Hematopoietic multipotent progenitor cell treated with erythropoietin and hydrocortisone succinate and interleukin-3 and kit ligand, for 4 days (in vitro differentiated cells): ENCODE results near the gene PSMG1.
A peak's percentile ranks its signal among the peaks of the same experiment; 100 is the strongest.

ENCODE experiments used
- DNase-seq: peaks from one replicate; pipeline ENCODE4 v3.0.0-alpha.2; 2015

PSMG1 gene

GRCh38 chr21:39153842-39154241, 29.4 kb downstream of the PSMG1 start:
- no peak for DNase-seq

- DNase-seq, result peak; percentile 60
These were observed 29.9 kb downstream of the PSMG1 start for GRCh38 chr21:39153373-39153772.

- no peak for DNase-seq
These were observed 31.0 kb downstream of the PSMG1 start for GRCh38 chr21:39152271-39152670.

- no peak for DNase-seq
These were observed 32.4 kb downstream of the PSMG1 start for GRCh38 chr21:39150877-39151276.

GRCh38 chr21:39150316-39150715, 32.9 kb downstream of the PSMG1 start:
- no peak for DNase-seq

GRCh38 chr21:39149882-39150281, 33.4 kb downstream of the PSMG1 start:
- DNase-seq, result no peak

- peak; percentile 64 for DNase-seq
These were observed 34.3 kb downstream of the PSMG1 start for GRCh38 chr21:39148975-39149374.

GRCh38 chr21:39144191-39144590, 39.1 kb downstream of the PSMG1 start:
- DNase-seq, result no peak

- no peak for DNase-seq
These were observed 40.3 kb downstream of the PSMG1 start for GRCh38 chr21:39142972-39143371.

- peak; percentile 42 for DNase-seq
These were observed 41.7 kb downstream of the PSMG1 start for GRCh38 chr21:39141502-39141901.

- DNase-seq, result peak; percentile 76
These were observed 45.7 kb downstream of the PSMG1 start for GRCh38 chr21:39137248-39138178.

GRCh38 chr21:39136711-39137110, 46.5 kb downstream of the PSMG1 start:
- DNase-seq, result no peak

- DNase-seq, result peak; percentile 88
These were observed 47.1 kb downstream of the PSMG1 start for GRCh38 chr21:39136138-39136537.

GRCh38 chr21:39134288-39134810, 48.9 kb downstream of the PSMG1 start:
- DNase-seq, result no peak

- DNase-seq, result no peak
These were observed 51.0 kb downstream of the PSMG1 start for GRCh38 chr21:39132248-39132647.

GRCh38 chr21:39131791-39132190, 51.5 kb downstream of the PSMG1 start:
- DNase-seq, result no peak

GRCh38 chr21:39127506-39127905, 55.7 kb downstream of the PSMG1 start:
- no peak for DNase-seq

- DNase-seq, result no peak
These were observed 56.8 kb downstream of the PSMG1 start for GRCh38 chr21:39126486-39126806.

GRCh38 chr21:39125752-39126485, 57.3 kb downstream of the PSMG1 start:
- peak; percentile 93 for DNase-seq
